ENCODE results near the gene XIST.
A peak's percentile ranks its signal among the peaks of the same experiment; 100 is the strongest.
"Not testable (repeated sequence)": the region's sequence is repeated elsewhere in the genome, so short reads cannot be mapped to it uniquely, and the experiment has no call there.

XIST gene

GRCh38 chrX:73852467-73852866, at the start of gene XIST:
XIST (minus strand) TSS chrX:73852714.
- no peak for DNase-seq (ENCODE audit: insufficient read length, low spot score)

GRCh38 chrX:73898315-73898714, 45.8 kb upstream of the XIST start:
- FAIRE-seq, result not testable (repeated sequence)

More at GRCh38 chrX:73852467-73852866, at the start of gene XIST:
- no peak for FAIRE-seq

GRCh38 chrX:73892515-73893090, 40.1 kb upstream of the XIST start:
- DNase-seq (ENCODE audit: insufficient read length, low spot score), result not testable (repeated sequence)
- FAIRE-seq, result peak; percentile 13

More at GRCh38 chrX:73898315-73898714, 45.8 kb upstream of the XIST start:
- DNase-seq (ENCODE audit: insufficient read length, low spot score), result not testable (repeated sequence)

GRCh38 chrX:73882260-73882659, 29.7 kb upstream of the XIST start:
- not testable (repeated sequence) for DNase-seq (ENCODE audit: insufficient read length, low spot score); FAIRE-seq

- FAIRE-seq (peak; percentile 49), DNase-seq (ENCODE audit: insufficient read length, low spot score) (no peak)
Observed at GRCh38 chrX:73877687-73878086, 25.2 kb upstream of the XIST start.

- FAIRE-seq (no peak), DNase-seq (ENCODE audit: insufficient read length, low spot score) (no peak)
Observed at GRCh38 chrX:73876911-73877310, 24.4 kb upstream of the XIST start.

GRCh38 chrX:73868916-73869315, 16.4 kb upstream of the XIST start:
- FAIRE-seq (no peak), DNase-seq (ENCODE audit: insufficient read length, low spot score) (no peak)

- FAIRE-seq (no peak), DNase-seq (ENCODE audit: insufficient read length, low spot score) (no peak)
Observed at GRCh38 chrX:73867144-73867543, 14.6 kb upstream of the XIST start.

- DNase-seq (ENCODE audit: insufficient read length, low spot score) (no peak), FAIRE-seq (no peak)
Observed at GRCh38 chrX:73863852-73864251, 11.3 kb upstream of the XIST start.

- DNase-seq (ENCODE audit: insufficient read length, low spot score) (no peak), FAIRE-seq (no peak)
Observed at GRCh38 chrX:73863268-73863667, 10.8 kb upstream of the XIST start.

GRCh38 chrX:73859622-73860021, 7.1 kb upstream of the XIST start:
- DNase-seq (ENCODE audit: insufficient read length, low spot score) (no peak), FAIRE-seq (no peak)

- peak; percentile 78 for DNase-seq (ENCODE audit: insufficient read length, low spot score)
- peak; percentile 96 for FAIRE-seq
Observed at GRCh38 chrX:73855546-73855945, 3.0 kb upstream of the XIST start.

- FAIRE-seq, result no peak
- DNase-seq (ENCODE audit: insufficient read length, low spot score), result no peak
Observed at GRCh38 chrX:73852022-73852421, 492 bp downstream of the XIST start.

GRCh38 chrX:73851014-73852009, 1.2 kb downstream of the XIST start:
- DNase-seq (ENCODE audit: insufficient read length, low spot score), result no peak

GRCh38 chrX:73850124-73851013, 2.1 kb downstream of the XIST start:
- DNase-seq (ENCODE audit: insufficient read length, low spot score) (peak; percentile 37), FAIRE-seq (peak; percentile 42)

More at GRCh38 chrX:73851014-73852009, 1.2 kb downstream of the XIST start:
- peak; percentile 76 for FAIRE-seq

GRCh38 chrX:73849073-73849472, 3.4 kb downstream of the XIST start:
- FAIRE-seq, result no peak
- DNase-seq (ENCODE audit: insufficient read length, low spot score), result no peak

- no peak for FAIRE-seq
- DNase-seq (ENCODE audit: insufficient read length, low spot score), result no peak
Observed at GRCh38 chrX:73847991-73848390, 4.5 kb downstream of the XIST start.

- DNase-seq (ENCODE audit: insufficient read length, low spot score) (no peak), FAIRE-seq (no peak)
Observed at GRCh38 chrX:73847100-73847499, 5.4 kb downstream of the XIST start.

GRCh38 chrX:73842541-73843234, 9.8 kb downstream of the XIST start:
- no peak for DNase-seq (ENCODE audit: insufficient read length, low spot score)
- no peak for FAIRE-seq

- FAIRE-seq, result no peak
Observed at GRCh38 chrX:73841337-73841736, 11.2 kb downstream of the XIST start.

More at GRCh38 chrX:73841337-73841736, 11.2 kb downstream of the XIST start:
- DNase-seq (ENCODE audit: insufficient read length, low spot score), result no peak
